ENCODE data around the gene EXT2. TPM values are rescaled to one million over a fixed set of nuclear protein-coding genes. Genes with fewer than 3 reads are reported as not detected.

The EXT2 gene
- total RNA-seq, 1 donor from 2014 or later = 35.6 TPM

DNA sequence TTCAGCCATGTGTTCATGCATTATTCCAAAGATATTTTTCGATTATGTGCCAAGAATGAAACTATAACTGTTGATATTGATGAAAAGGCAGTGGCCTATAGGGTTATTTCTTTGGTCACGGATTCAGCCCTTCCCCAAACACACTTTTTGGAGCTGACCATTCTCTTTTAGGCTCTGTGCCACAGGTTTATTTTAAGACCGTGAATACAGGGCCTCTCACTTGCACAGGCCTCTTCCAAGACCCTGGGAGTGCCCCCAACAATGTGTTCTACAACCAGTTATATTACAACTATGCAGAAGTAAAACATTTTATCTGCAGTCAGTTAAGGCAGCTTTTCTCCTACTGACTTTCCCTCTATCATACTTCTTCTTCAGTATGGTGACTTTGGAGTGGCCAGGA, 109.9 kb downstream of the EXT2 start:
- Mint-ChIP-seq H3K27me3 (ENCODE audit: low read depth) (no peaks in the 10 kb centered on the region), H3K4me3 (ENCODE audit: low read depth) (no peak overlapping the region), H3K4me1 (ENCODE audit: low read depth) (peaks cover 5% of the 10 kb centered on the region), H3K9me3 (peaks cover 3% of the 10 kb centered on the region), H3K27ac (no peak overlapping the region), H3K36me3 (ENCODE audit: low read depth) (peaks cover 38% of the 10 kb centered on the region)
- no peak for DNase-seq (ENCODE audit: low spot score)
- intact Hi-C loops (cut with micrococcal nuclease) = no loop called here

DNA sequence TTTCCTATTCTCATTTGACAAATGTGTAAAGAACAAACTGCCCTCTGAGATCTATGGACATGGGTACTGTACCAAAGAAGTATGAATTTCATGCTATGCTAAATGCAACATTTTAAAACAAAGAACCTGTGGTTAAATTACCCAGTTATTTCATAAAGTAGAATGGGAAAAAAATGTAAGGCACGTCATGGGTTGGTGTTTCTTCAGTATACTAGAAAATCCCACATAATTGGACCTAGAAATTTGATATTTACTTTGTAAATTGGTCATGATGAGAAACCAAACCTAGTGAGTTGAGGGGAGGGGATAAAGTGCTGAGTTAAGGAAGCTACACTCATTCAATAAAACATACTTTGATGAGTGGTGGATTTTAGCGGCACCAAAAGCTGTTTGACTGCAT, 110.4 kb downstream of the EXT2 start:
- intact Hi-C loops (cut with micrococcal nuclease) = no loop called here
- Mint-ChIP-seq H3K4me1 (ENCODE audit: low read depth) (peaks cover 5% of the 10 kb centered on the region), H3K4me3 (ENCODE audit: low read depth) (no peak overlapping the region), H3K27me3 (ENCODE audit: low read depth) (no peaks in the 10 kb centered on the region), H3K9me3 (peaks cover 3% of the 10 kb centered on the region), H3K27ac (no peak overlapping the region), H3K36me3 (ENCODE audit: low read depth) (peaks cover 41% of the 10 kb centered on the region)
- DNase-seq (ENCODE audit: low spot score) = no peak

DNA sequence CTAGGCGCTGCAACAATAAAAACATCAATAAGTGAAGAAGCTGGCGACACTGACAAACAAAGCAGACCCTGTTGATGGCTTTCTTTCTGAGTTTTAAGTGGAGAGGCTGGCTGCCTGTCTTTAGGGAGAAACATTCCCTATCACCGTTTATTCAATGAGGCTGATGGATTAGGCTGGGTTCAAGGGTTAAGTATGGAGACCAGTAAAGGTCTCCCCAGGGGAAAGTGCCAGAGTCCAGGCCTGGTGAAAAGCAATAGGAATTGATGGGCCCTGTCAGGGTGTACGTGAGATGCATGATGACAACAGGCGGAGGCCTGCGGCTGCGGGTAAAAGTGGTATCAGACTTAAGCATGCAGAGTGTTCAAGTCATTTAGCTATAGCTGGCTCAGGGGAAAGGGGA, 111.8 kb downstream of the EXT2 start:
- DNase-seq (ENCODE audit: low spot score) = no peak
- peaks cover 5% of the 10 kb centered on the region for H3K4me1 Mint-ChIP-seq (ENCODE audit: low read depth)
- H3K27me3 Mint-ChIP-seq (ENCODE audit: low read depth) = no peaks in the 10 kb centered on the region
- no peak overlapping the region for H3K27ac Mint-ChIP-seq
- intact Hi-C loops (cut with micrococcal nuclease) = no loop called here
- no peak overlapping the region for H3K4me3 Mint-ChIP-seq (ENCODE audit: low read depth)
- H3K36me3 Mint-ChIP-seq (ENCODE audit: low read depth) = peaks cover 49% of the 10 kb centered on the region
- peaks cover 11% of the 10 kb centered on the region for H3K9me3 Mint-ChIP-seq

DNA sequence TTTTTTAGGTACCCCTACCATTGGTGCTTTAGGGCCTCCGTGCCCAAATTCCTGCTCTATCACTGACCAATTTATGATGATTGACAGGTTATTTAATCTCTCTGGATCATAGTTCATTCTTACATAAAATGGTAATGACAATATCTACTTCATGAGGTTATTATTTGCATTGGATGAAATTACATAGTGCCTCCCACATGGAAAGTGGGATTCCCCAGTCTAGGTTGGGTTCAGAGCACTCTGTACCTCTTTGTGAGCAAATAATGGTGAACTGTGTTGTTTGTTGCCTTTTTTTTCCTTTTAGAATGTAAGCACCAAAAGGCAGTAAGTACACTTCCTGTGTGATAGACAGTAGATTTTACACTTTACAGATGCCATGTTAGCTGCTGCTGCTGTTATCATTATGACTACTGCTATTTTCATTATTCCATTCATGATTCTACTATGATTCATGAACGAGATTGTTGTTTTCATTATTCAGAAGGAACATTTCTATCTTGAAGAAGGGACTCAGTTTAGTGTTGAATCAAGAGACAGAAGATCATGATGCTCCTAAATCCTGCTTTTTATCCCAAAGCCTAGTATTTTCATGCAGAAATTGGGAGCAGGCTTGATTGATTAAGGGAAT, 113.6 kb downstream of the EXT2 start:
- Mint-ChIP-seq H3K4me3 (ENCODE audit: low read depth) (no peak overlapping the region), H3K27ac (no peak overlapping the region), H3K36me3 (ENCODE audit: low read depth) (peaks cover 54% of the 10 kb centered on the region)

DNA sequence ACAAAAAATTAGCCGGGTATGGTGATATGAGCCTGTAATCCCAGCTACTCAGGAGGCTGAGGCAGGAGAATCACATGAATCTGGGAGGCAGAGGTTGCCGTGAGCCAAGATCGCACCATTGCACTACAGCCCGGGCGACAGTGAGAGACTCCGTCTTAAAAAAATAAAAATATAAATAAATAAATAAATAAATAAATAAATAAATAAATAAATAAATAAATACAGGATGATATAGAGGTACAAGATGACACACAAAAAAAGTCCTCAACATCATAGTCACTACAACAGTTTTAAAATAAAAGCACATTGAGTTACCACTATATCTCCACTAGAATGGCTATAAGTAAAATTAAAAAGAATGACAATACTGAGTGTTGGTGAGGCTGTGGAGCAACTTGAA, 116.7 kb downstream of the EXT2 start:
- no peak for DNase-seq (ENCODE audit: low spot score)
- no peak overlapping the region for H3K4me3 Mint-ChIP-seq (ENCODE audit: low read depth)
- no peak overlapping the region for H3K27ac Mint-ChIP-seq
- H3K36me3 Mint-ChIP-seq (ENCODE audit: low read depth) = peaks cover 39% of the 10 kb centered on the region
- H3K27me3 Mint-ChIP-seq (ENCODE audit: low read depth) = no peaks in the 10 kb centered on the region
- intact Hi-C loops (cut with micrococcal nuclease) = loop anchor here (2.0 kb wide), 1 partner anchor 19 kb away; no protein-coding TSS in a partner anchor
- peaks cover 11% of the 10 kb centered on the region for H3K4me1 Mint-ChIP-seq (ENCODE audit: low read depth)
- H3K9me3 Mint-ChIP-seq = peaks cover 16% of the 10 kb centered on the region

More for the DNA sequence above, 113.6 kb downstream of the EXT2 start:
- no peak for DNase-seq (ENCODE audit: low spot score)
- H3K9me3 Mint-ChIP-seq = peaks cover 16% of the 10 kb centered on the region
- intact Hi-C loops (cut with micrococcal nuclease) = no loop called here
- peaks cover 11% of the 10 kb centered on the region for H3K4me1 Mint-ChIP-seq (ENCODE audit: low read depth)
- H3K27me3 Mint-ChIP-seq (ENCODE audit: low read depth) = no peaks in the 10 kb centered on the region

DNA sequence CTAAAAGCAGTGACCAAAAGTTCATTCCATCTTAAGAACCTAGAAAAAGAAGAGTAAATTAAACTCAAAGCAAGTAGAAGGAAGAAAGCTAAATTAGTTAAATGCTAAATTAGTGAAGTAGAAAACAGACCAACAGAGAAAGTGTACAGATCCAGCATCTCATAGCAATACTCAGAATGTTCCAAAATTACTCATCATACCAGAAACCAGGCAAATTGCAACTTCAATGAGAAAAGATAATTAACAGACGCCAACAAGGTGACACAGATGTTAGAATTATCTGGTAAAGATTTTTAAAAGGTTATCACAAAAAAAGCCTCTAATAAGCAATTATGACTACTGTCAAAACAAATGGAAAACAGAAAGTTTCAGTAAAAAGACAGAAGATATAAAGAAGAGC, 117.7 kb downstream of the EXT2 start:
- H3K27me3 Mint-ChIP-seq (ENCODE audit: low read depth) = no peaks in the 10 kb centered on the region
- no peak overlapping the region for H3K4me3 Mint-ChIP-seq (ENCODE audit: low read depth)
- DNase-seq (ENCODE audit: low spot score) = no peak
- peaks cover 11% of the 10 kb centered on the region for H3K4me1 Mint-ChIP-seq (ENCODE audit: low read depth)
- intact Hi-C loops (cut with micrococcal nuclease) = loop anchor here (2.0 kb wide), 1 partner anchor 20 kb away; no protein-coding TSS in a partner anchor
- no peak overlapping the region for H3K27ac Mint-ChIP-seq
- peaks cover 16% of the 10 kb centered on the region for H3K9me3 Mint-ChIP-seq
- H3K36me3 Mint-ChIP-seq (ENCODE audit: low read depth) = peaks cover 37% of the 10 kb centered on the region

DNA sequence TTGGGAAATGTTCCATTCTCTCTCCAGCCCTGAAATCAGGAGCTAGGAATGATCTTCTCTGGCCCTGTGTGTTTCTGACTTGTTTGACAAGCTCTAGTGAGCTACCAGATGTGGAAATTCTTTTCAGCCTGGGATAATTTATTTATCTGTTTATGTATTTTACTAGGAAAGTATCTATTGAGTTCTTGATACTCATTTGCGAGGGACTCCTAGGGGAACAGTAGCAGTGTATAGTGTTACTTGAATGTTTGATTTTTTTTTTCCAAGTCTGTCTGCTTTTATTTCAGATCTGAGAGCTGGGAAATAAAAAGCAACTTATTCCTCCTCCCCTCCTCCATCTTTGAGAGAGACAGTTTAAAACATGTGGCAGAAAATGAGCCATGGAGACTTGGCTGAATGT, 122.0 kb downstream of the EXT2 start:
- intact Hi-C loops (cut with micrococcal nuclease) = no loop called here
- no peak for DNase-seq (ENCODE audit: low spot score)
- no peaks in the 10 kb centered on the region for H3K27me3 Mint-ChIP-seq (ENCODE audit: low read depth)
- peaks cover 3% of the 10 kb centered on the region for H3K9me3 Mint-ChIP-seq
- H3K4me3 Mint-ChIP-seq (ENCODE audit: low read depth) = no peak overlapping the region
- H3K36me3 Mint-ChIP-seq (ENCODE audit: low read depth) = peaks cover 12% of the 10 kb centered on the region
- no peak overlapping the region for H3K27ac Mint-ChIP-seq
- peaks cover 7% of the 10 kb centered on the region for H3K4me1 Mint-ChIP-seq (ENCODE audit: low read depth)

DNA sequence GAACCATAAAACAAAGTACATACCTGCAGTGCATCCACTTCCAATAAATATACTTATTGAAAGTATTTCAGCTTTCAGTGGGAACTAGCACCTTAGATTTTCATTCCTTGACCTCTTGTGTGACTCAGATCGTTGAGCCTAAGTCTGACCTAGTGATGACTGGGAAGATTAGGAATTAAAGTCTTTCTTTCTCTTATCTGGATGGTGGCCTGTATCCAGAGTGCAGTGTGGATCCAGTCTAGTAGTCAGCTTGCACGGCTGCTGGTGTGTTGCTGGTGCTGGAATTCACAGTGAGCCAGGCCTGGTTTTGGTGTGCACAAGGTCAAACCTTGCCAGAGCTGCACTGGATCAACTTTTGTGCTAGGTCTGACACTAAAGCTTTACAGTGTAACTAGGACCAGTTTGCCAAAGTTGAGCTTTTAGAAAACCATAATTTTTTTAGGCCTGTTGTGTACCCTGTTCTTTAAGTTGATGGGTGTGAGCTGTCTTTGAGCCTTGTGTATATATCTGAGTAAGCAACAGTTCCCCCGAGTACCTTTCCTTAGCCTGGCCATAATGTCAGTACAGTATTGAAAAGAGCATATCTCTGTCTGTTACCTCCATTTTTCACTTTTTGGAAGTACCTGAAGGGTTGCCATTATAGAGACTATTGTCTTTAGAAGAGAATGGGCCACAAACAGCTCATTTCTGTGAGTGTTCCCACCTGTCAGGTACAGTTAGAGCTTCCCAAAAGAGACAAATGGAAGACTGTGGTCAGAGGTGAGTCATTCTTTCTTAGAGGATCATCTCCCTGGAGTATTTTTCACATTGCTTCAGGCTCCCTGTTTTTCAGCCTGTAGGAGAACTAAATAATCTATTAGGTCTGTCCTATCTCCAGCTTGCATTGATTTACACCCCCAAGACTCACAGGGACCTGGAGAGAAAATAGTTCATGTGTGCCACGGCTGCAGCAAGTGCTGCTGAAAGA, 124.6 kb downstream of the EXT2 start:
- no peaks in the 10 kb centered on the region for H3K27me3 Mint-ChIP-seq (ENCODE audit: low read depth)
- intact Hi-C loops (cut with micrococcal nuclease) = no loop called here
- H3K27ac Mint-ChIP-seq = no peak overlapping the region
- peaks cover 5% of the 10 kb centered on the region for H3K36me3 Mint-ChIP-seq (ENCODE audit: low read depth)
- no peak overlapping the region for H3K4me3 Mint-ChIP-seq (ENCODE audit: low read depth)
- no peaks in the 10 kb centered on the region for H3K4me1 Mint-ChIP-seq (ENCODE audit: low read depth)
- no peaks in the 10 kb centered on the region for H3K9me3 Mint-ChIP-seq
- no peak for DNase-seq (ENCODE audit: low spot score)

DNA sequence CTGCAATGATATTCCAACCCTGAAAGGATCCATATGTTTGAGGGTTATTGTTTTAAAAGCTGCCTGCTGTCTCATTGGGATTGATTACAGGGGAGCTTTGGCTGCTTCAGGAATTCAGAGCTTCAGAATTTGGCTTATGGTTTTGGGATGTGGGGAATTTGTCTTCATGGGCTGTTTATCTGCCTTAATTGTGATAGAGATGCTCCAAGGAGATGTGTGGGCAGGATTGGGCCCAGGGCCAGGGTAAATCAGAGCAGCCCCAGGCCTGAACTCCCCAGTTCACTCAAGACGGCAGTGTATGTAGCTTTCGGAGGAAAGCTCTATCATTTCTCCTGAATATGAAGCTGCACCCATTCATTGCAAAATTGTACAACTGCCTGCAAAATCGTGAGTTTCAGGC, 126.0 kb downstream of the EXT2 start:
- DNase-seq (ENCODE audit: low spot score) = no peak
- no peaks in the 10 kb centered on the region for H3K4me1 Mint-ChIP-seq (ENCODE audit: low read depth)
- no peak overlapping the region for H3K4me3 Mint-ChIP-seq (ENCODE audit: low read depth)
- H3K27ac Mint-ChIP-seq = no peak overlapping the region
- H3K36me3 Mint-ChIP-seq (ENCODE audit: low read depth) = peaks cover 5% of the 10 kb centered on the region
- intact Hi-C loops (cut with micrococcal nuclease) = no loop called here
- no peaks in the 10 kb centered on the region for H3K9me3 Mint-ChIP-seq
- H3K27me3 Mint-ChIP-seq (ENCODE audit: low read depth) = no peaks in the 10 kb centered on the region

DNA sequence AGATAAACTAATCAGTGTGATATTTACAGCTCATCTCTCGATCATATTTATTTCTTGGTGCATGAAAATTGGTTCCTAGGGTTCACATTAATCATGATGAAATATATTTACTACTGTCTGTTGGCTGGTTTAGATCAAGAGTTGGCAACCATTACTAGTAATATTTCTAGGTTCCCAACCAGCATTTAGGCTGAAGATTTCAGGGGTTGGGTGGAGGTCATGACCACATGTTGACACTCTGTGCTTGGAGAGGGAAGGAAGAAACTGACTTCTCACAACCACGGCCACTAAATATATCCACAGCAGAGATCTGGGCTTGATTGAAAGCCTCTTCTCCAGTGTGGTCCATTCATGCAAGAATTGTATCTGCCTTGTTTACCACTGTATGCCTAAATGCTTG, 126.5 kb downstream of the EXT2 start:
- Mint-ChIP-seq H3K36me3 (ENCODE audit: low read depth) (peaks cover 5% of the 10 kb centered on the region), H3K4me3 (ENCODE audit: low read depth) (no peak overlapping the region), H3K9me3 (no peaks in the 10 kb centered on the region), H3K27me3 (ENCODE audit: low read depth) (no peaks in the 10 kb centered on the region), H3K27ac (no peak overlapping the region), H3K4me1 (ENCODE audit: low read depth) (peaks cover 2% of the 10 kb centered on the region)
- intact Hi-C loops (cut with micrococcal nuclease) = no loop called here
- DNase-seq (ENCODE audit: low spot score) = no peak

DNA sequence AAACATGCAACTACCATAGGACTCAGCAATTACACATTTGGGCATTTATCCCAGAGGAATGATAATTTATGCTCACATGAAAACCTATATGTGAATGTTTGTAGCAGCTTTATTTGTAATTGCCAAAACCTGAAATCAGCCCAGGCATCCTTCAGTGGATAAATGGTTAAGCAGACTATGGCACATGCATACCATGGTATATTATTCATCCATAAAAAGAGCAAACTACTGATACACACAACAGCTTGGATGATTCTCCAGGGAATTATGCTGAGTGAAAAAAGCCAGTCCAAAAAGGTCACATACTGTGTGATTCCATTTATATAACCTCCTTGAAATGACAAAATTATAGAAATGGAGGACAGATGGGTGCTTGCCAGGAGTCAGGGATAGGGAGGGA, 127.8 kb downstream of the EXT2 start:
- Mint-ChIP-seq H3K36me3 (ENCODE audit: low read depth) (peaks cover 2% of the 10 kb centered on the region), H3K27ac (no peak overlapping the region), H3K9me3 (no peaks in the 10 kb centered on the region), H3K27me3 (ENCODE audit: low read depth) (no peaks in the 10 kb centered on the region), H3K4me3 (ENCODE audit: low read depth) (no peak overlapping the region), H3K4me1 (ENCODE audit: low read depth) (peaks cover 4% of the 10 kb centered on the region)
- no peak for DNase-seq (ENCODE audit: low spot score)
- intact Hi-C loops (cut with micrococcal nuclease) = no loop called here

DNA sequence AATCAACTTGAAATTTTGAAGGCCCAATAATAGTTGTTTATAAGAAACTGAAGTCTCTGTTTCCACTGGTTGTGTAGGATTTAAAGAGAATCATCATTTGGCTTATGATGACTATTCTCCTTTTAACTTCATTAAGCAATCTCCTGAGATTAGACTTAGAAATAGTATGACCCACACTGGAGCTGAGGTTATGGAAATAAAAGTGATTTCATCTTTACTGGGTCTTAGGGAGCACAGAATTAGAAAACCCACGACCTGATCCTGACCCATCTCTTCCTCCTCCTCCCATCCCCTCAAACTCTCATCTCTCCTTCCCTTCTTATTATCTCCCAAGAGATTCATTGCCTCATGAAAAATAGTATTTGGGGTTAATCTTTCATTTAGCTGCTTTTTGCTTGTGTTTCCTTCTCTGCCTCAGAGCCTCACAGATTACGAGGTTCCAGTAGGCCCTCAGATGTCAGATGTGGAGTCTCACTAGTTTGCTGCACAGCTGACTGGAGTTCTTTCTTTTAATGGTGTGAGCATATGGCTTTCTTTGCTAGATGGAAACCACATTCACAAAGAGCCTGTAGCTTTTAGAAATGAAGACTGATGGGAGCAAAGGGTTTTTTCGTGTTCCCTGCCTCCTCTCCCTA, 129.5 kb downstream of the EXT2 start:
- H3K27ac Mint-ChIP-seq = no peak overlapping the region
- peaks cover 4% of the 10 kb centered on the region for H3K4me1 Mint-ChIP-seq (ENCODE audit: low read depth)
- H3K36me3 Mint-ChIP-seq (ENCODE audit: low read depth) = no peaks in the 10 kb centered on the region
- intact Hi-C loops (cut with micrococcal nuclease) = no loop called here
- H3K4me3 Mint-ChIP-seq (ENCODE audit: low read depth) = no peak overlapping the region
- DNase-seq (ENCODE audit: low spot score) = no peak
- H3K9me3 Mint-ChIP-seq = no peaks in the 10 kb centered on the region
- no peaks in the 10 kb centered on the region for H3K27me3 Mint-ChIP-seq (ENCODE audit: low read depth)

DNA sequence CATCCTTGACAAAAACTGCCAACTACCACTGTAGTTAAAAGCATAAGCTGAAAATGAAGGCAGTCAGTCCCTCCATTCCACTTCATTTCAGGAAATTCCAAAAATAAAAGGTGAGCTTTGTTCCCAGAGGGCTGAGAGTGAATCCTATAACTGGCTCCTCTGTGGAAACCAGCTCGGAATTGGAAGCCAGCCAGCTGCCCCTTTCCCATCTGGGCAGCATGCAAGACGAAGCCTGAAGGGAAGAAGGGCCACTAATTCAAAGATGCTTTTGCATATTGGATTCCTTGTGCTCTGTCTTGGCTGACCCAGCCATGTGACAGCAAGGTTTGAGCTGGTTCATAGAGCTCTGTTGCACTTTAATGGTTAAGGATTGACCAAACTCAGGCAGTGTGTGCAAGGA, 131.0 kb downstream of the EXT2 start:
- H3K27me3 Mint-ChIP-seq (ENCODE audit: low read depth) = no peaks in the 10 kb centered on the region
- no peak for DNase-seq (ENCODE audit: low spot score)
- H3K9me3 Mint-ChIP-seq = no peaks in the 10 kb centered on the region
- intact Hi-C loops (cut with micrococcal nuclease) = no loop called here
- H3K4me1 Mint-ChIP-seq (ENCODE audit: low read depth) = peaks cover 4% of the 10 kb centered on the region
- H3K27ac Mint-ChIP-seq = no peak overlapping the region
- no peak overlapping the region for H3K4me3 Mint-ChIP-seq (ENCODE audit: low read depth)
- no peaks in the 10 kb centered on the region for H3K36me3 Mint-ChIP-seq (ENCODE audit: low read depth)
